Subcutaneous abdominal adipose tissue (tissue), 5 donors: ENCODE measurements around the gene CCNL2.
A peak's percentile ranks its signal among the peaks of the same experiment; 100 is the strongest.

Experiments used
- H3K27ac ChIP-seq: one replicate; pipeline ENCODE4 v1.7.0; 2013; ENCODE audit warnings: low read depth, mild to moderate bottlenecking, inconsistent platforms, low read length, moderate library complexity
- H3K27me3 ChIP-seq, 5 donors: one replicate each; pipeline ENCODE4 v1.7.0; 2013; ENCODE audit warnings: low read length in 5 of 5, inconsistent platforms in 1 of 5; ENCODE audit not compliant: control insufficient read depth in 5 of 5, insufficient read depth in 4 of 5
- H3K36me3 ChIP-seq, 5 donors: one replicate each; pipeline ENCODE4 v1.7.0; 2013; ENCODE audit warnings: low read length in 5 of 5; ENCODE audit not compliant: control insufficient read depth in 5 of 5, insufficient read depth in 5 of 5
- H3K4me1 ChIP-seq, 5 donors: one replicate each; pipeline ENCODE4 v1.7.0; 2013; ENCODE audit warnings: low read length in 5 of 5, mild to moderate bottlenecking in 3 of 5, moderate library complexity in 1 of 5; ENCODE audit not compliant: control insufficient read depth in 5 of 5, insufficient read depth in 5 of 5
- H3K4me3 ChIP-seq, 5 donors: one replicate each; pipeline ENCODE4 v1.7.0; 2013; ENCODE audit warnings: low read length in 5 of 5, low read depth in 1 of 5
- H3K9ac ChIP-seq, 5 donors: one replicate each; pipeline ENCODE4 v1.7.0; 2013; ENCODE audit warnings: low read length in 5 of 5, mild to moderate bottlenecking in 4 of 5, moderate library complexity in 3 of 5
- H3K9me3 ChIP-seq, 5 donors: one replicate each; pipeline ENCODE4 v1.7.0; 2013; ENCODE audit warnings: low read length in 5 of 5; ENCODE audit not compliant: control insufficient read depth in 5 of 5
- donor health status: healthy.
- donor health status: healthy.
- donor health status: healthy.
- donor health status: healthy.
- donor health status: healthy.

CCNL2 gene

GRCh38 chr1:1426496-1427105 is 27.5 kb upstream of the CCNL2 start:
- Histone ChIP-seq H3K4me3 (no peak overlapping the region), H3K36me3 (no peaks in the 10 kb centered on the region), H3K9ac (no peak overlapping the region), H3K4me1 (peaks cover 4 to 27% (median 25%) of the 10 kb centered on the region in 5 donors), H3K27me3 (peaks cover 0 to 12% (median 4%) of the 10 kb centered on the region in 5 donors), H3K27ac (no peak overlapping the region), H3K9me3 (no peaks in the 10 kb centered on the region)

- no peak overlapping the region for H3K27ac ChIP-seq
- H3K4me1 ChIP-seq: peaks cover 4 to 24% (median 20%) of the 10 kb centered on the region in 5 donors
- H3K27me3 ChIP-seq: peaks cover 0 to 12% (median 4%) of the 10 kb centered on the region in 5 donors
- no peaks in the 10 kb centered on the region for H3K36me3 ChIP-seq
- H3K4me3 ChIP-seq: no peak overlapping the region
- no peaks in the 10 kb centered on the region for H3K9me3 ChIP-seq
- H3K9ac ChIP-seq: no peak overlapping the region
These were observed 26.8 kb upstream of the CCNL2 start for GRCh38 chr1:1425753-1426495.

- Histone ChIP-seq H3K36me3 (no peaks in the 10 kb centered on the region), H3K27ac (no peak overlapping the region), H3K27me3 (peaks cover 0 to 12% (median 4%) of the 10 kb centered on the region in 5 donors), H3K9me3 (no peaks in the 10 kb centered on the region), H3K4me3 (no peak overlapping the region), H3K9ac (no peak overlapping the region), H3K4me1 (peaks cover 4 to 24% (median 20%) of the 10 kb centered on the region in 5 donors)
These were observed 26.3 kb upstream of the CCNL2 start for GRCh38 chr1:1425426-1425752.

GRCh38 chr1:1424707-1425106 is 25.6 kb upstream of the CCNL2 start:
- H3K9me3 ChIP-seq: no peaks in the 10 kb centered on the region
- peaks cover 2 to 19% (median 16%) of the 10 kb centered on the region in 5 donors for H3K4me1 ChIP-seq
- H3K4me3 ChIP-seq: no peak overlapping the region
- no peak overlapping the region for H3K9ac ChIP-seq
- no peaks in the 10 kb centered on the region for H3K36me3 ChIP-seq
- H3K27ac ChIP-seq: no peak overlapping the region
- H3K27me3 ChIP-seq: peaks cover 0 to 12% (median 4%) of the 10 kb centered on the region in 5 donors

- no peak overlapping the region for H3K9ac ChIP-seq
- H3K27ac ChIP-seq: no peak overlapping the region
- H3K9me3 ChIP-seq: no peaks in the 10 kb centered on the region
- peaks cover 0 to 12% (median 4%) of the 10 kb centered on the region in 5 donors for H3K27me3 ChIP-seq
- no peak overlapping the region for H3K4me3 ChIP-seq
- H3K4me1 ChIP-seq: peaks cover 0 to 22% (median 18%) of the 10 kb centered on the region in 5 donors
- H3K36me3 ChIP-seq: no peaks in the 10 kb centered on the region
These were observed 24.1 kb upstream of the CCNL2 start for GRCh38 chr1:1423245-1423597.

- no peak overlapping the region for H3K27ac ChIP-seq
- H3K4me1 ChIP-seq: peaks cover 0 to 22% (median 18%) of the 10 kb centered on the region in 5 donors
- H3K27me3 ChIP-seq: peaks cover 0 to 12% (median 4%) of the 10 kb centered on the region in 5 donors
These were observed 23.5 kb upstream of the CCNL2 start for GRCh38 chr1:1422465-1423244.

GRCh38 chr1:1421907-1422464 is 22.9 kb upstream of the CCNL2 start:
- no peaks in the 10 kb centered on the region for H3K9me3 ChIP-seq
- H3K4me1 ChIP-seq: peaks cover 0 to 22% (median 18%) of the 10 kb centered on the region in 5 donors
- H3K4me3 ChIP-seq: no peak overlapping the region
- H3K36me3 ChIP-seq: no peaks in the 10 kb centered on the region
- H3K9ac ChIP-seq: no peak overlapping the region
- no peak overlapping the region for H3K27ac ChIP-seq
- H3K27me3 ChIP-seq: peaks cover 0 to 12% (median 4%) of the 10 kb centered on the region in 5 donors

More at GRCh38 chr1:1422465-1423244, 23.5 kb upstream of the CCNL2 start:
- Histone ChIP-seq H3K36me3 (no peaks in the 10 kb centered on the region), H3K9me3 (no peaks in the 10 kb centered on the region), H3K9ac (no peak overlapping the region), H3K4me3 (no peak overlapping the region)

GRCh38 chr1:1421147-1421906 is 22.2 kb upstream of the CCNL2 start, which contains the start of gene ANKRD65:
TSS of gene ANKRD65 (minus strand) at chr1:1421276. CDS start at chr1:1421005, 271 bp downstream.
- no peaks in the 10 kb centered on the region for H3K9me3 ChIP-seq
- H3K9ac ChIP-seq: peak within 1 kb of the TSS in 1 of 5 donors; percentile 41
- H3K36me3 ChIP-seq: no peaks in the 10 kb centered on the region
- H3K4me3 ChIP-seq: peak within 1 kb of the TSS in 4 of 5 donors; percentile 18 to 63 (median 51)
- peaks cover 0 to 22% (median 18%) of the 10 kb centered on the region in 5 donors for H3K4me1 ChIP-seq
- no peak within 1 kb of the TSS for H3K27ac ChIP-seq
- peaks cover 0 to 7% (median 3%) of the 10 kb centered on the region in 5 donors for H3K27me3 ChIP-seq

- Histone ChIP-seq H3K4me3 (peak overlapping the region in 2 of 5 donors; percentile 18 to 44), H3K27ac (no peak overlapping the region)
These were observed 21.6 kb upstream of the CCNL2 start for GRCh38 chr1:1420654-1421141.

More at GRCh38 chr1:1420654-1421141, 21.6 kb upstream of the CCNL2 start:
- Histone ChIP-seq H3K4me1 (peaks cover 0 to 22% (median 18%) of the 10 kb centered on the region in 5 donors), H3K36me3 (no peaks in the 10 kb centered on the region), H3K9ac (peak overlapping the region in 1 of 5 donors; percentile 41), H3K27me3 (peaks cover 0 to 3% (median under 1%) of the 10 kb centered on the region in 5 donors), H3K9me3 (no peaks in the 10 kb centered on the region)
